Neuronal stem cell (in vitro differentiated cells): Measurements from ENCODE around the gene IFNL4.

Experiments
- DNase-seq: peaks from one replicate; pipeline ENCODE4 v3.0.0-alpha.2; 2013; ENCODE audit warnings: low spot score
- H2AFZ ChIP-seq: one replicate; pipeline ENCODE4 v1.6.1; 2013; ENCODE audit warnings: mild to moderate bottlenecking, low read length, inconsistent platforms
- H2AK5ac ChIP-seq: 2 replicates; pipeline ENCODE4 v1.6.1; 2013; ENCODE audit warnings: low read depth, mild to moderate bottlenecking, inconsistent platforms, low read length, moderate library complexity, mixed read lengths
- H2BK120ac ChIP-seq: 2 replicates; pipeline ENCODE4 v1.6.1; 2013; ENCODE audit warnings: low read depth, mild to moderate bottlenecking, inconsistent platforms, low read length, moderate library complexity, mixed read lengths
- H2BK12ac ChIP-seq: one replicate; pipeline ENCODE4 v1.6.1; 2013; ENCODE audit warnings: low read length, inconsistent platforms
- H2BK15ac ChIP-seq: 2 replicates; pipeline ENCODE4 v1.6.1; 2013; ENCODE audit warnings: mild to moderate bottlenecking, low read length, inconsistent platforms, mixed read lengths
- H2BK5ac ChIP-seq: one replicate; pipeline ENCODE4 v1.6.1; 2013; ENCODE audit warnings: inconsistent platforms, mild to moderate bottlenecking, low read length, moderate library complexity
- H3K14ac ChIP-seq: one replicate; pipeline ENCODE4 v1.6.1; 2013; ENCODE audit warnings: low read length, inconsistent platforms
- H3K18ac ChIP-seq: 2 replicates; pipeline ENCODE4 v1.6.1; 2013; ENCODE audit warnings: low read length, inconsistent platforms
- H3K23ac ChIP-seq: 2 replicates; pipeline ENCODE4 v1.6.1; 2013; ENCODE audit warnings: low read depth, mild to moderate bottlenecking, mixed read lengths, low read length, inconsistent platforms; ENCODE audit not compliant: poor library complexity
- H3K27ac ChIP-seq: replicated peaks from 3 replicates; pipeline ENCODE4 v1.5.1; 2013; ENCODE audit warnings: low read length, inconsistent platforms
- H3K27me3 ChIP-seq, 3 experiments: 2 replicates each; pipeline ENCODE4 v1.6.1; 2013; ENCODE audit warnings: low read length in 3 of 3, mild to moderate bottlenecking in 2 of 3, inconsistent platforms in 1 of 3, low read depth in 1 of 3, mixed read lengths in 1 of 3, moderate library complexity in 1 of 3; ENCODE audit not compliant: control insufficient read depth in 3 of 3, insufficient read depth in 3 of 3
- H3K36me3 ChIP-seq, 2 donors: replicated peaks in 1 of 2; 2 replicates each; pipeline ENCODE4 v1.6.1; 2013; ENCODE audit warnings: low read length in 2 of 2; ENCODE audit not compliant: control insufficient read depth in 2 of 2, insufficient read depth in 2 of 2
- H3K4ac ChIP-seq: 2 replicates; pipeline ENCODE4 v1.6.1; 2013; ENCODE audit warnings: inconsistent platforms, mild to moderate bottlenecking, low read length, moderate library complexity
- H3K4me1 ChIP-seq, 2 donors: 1 replicate in 1 of 2; 2 replicates in 1 of 2; pipeline ENCODE4 v1.6.1; 2013; ENCODE audit warnings: low read length in 2 of 2, low read depth in 1 of 2; ENCODE audit not compliant: control insufficient read depth in 2 of 2, insufficient read depth in 1 of 2
- H3K4me2 ChIP-seq: one replicate; pipeline ENCODE4 v1.6.1; 2013; ENCODE audit warnings: mild to moderate bottlenecking, low read length, inconsistent platforms; ENCODE audit not compliant: insufficient read depth, poor library complexity, severe bottlenecking
- H3K4me3 ChIP-seq, 2 donors: 2 replicates each; pipeline ENCODE4 v1.5.1; 2013; ENCODE audit warnings: low read length in 2 of 2, mild to moderate bottlenecking in 2 of 2, inconsistent platforms in 1 of 2, moderate library complexity in 1 of 2
- H3K79me1 ChIP-seq: one replicate; pipeline ENCODE4 v1.6.1; 2013; ENCODE audit warnings: low read depth, mild to moderate bottlenecking, inconsistent platforms, low read length, moderate library complexity
- H3K9ac ChIP-seq: one replicate; pipeline ENCODE4 v1.6.1; 2013; ENCODE audit warnings: mild to moderate bottlenecking, low read depth, low read length, inconsistent platforms; ENCODE audit not compliant: poor library complexity
- H3K9me3 ChIP-seq, 2 donors: replicated peaks in 1 of 2; 2 replicates each; pipeline versions ENCODE3 to v1.6.1; 2013; ENCODE audit warnings: low read length in 2 of 2, mild to moderate bottlenecking in 2 of 2, inconsistent platforms in 1 of 2, low read depth in 1 of 2, mixed read lengths in 1 of 2, moderate library complexity in 1 of 2; ENCODE audit not compliant: control insufficient read depth in 2 of 2, insufficient read depth in 1 of 2
- H4K8ac ChIP-seq: one replicate; pipeline ENCODE4 v1.6.1; 2013; ENCODE audit warnings: low read depth, mild to moderate bottlenecking, inconsistent platforms, low read length, moderate library complexity
- H4K91ac ChIP-seq: one replicate; pipeline ENCODE4 v1.6.1; 2013; ENCODE audit warnings: low read length, low read depth, mild to moderate bottlenecking, inconsistent platforms; ENCODE audit not compliant: poor library complexity
- WGBS, 2 donors: extraction: QIAGEN DNeasy Blood & Tissue Kit; methylation state at CpG; one replicate each; pipeline ENCODE4 v1.1.7; 2013; ENCODE audit warnings: missing lambda C conversion rate in 2 of 2, mixed read lengths in 1 of 2; ENCODE audit not compliant: insufficient read length in 2 of 2, insufficient replicate concordance in 1 of 2; ENCODE audit errors: extremely low coverage in 2 of 2; 5-methylcytosine and 5-hydroxymethylcytosine counted together

Gene IFNL4

GRCh38 chr19:39264306-39265290, 15.9 kb upstream of the IFNL4 start:
- H2AK5ac ChIP-seq, result peak overlapping the region; percentile 52

GRCh38 chr19:39263912-39264305, 15.3 kb upstream of the IFNL4 start:
- H3K4ac ChIP-seq, result no peak overlapping the region
- no peak for DNase-seq
- peaks cover 3 to 6% of the 10 kb centered on the region in 2 donors for H3K4me1 ChIP-seq
- H3K4me2 ChIP-seq, result peak overlapping the region; percentile 45
- no peak overlapping the region for H3K4me3 ChIP-seq
- peak overlapping the region; percentile 85 for H2AFZ ChIP-seq
- H2BK120ac ChIP-seq, result peak overlapping the region; percentile 61
- H3K23ac ChIP-seq, result peak overlapping the region; percentile 55
- H2BK5ac ChIP-seq, result peak overlapping the region; percentile 3
- H4K91ac ChIP-seq, result no peak overlapping the region
- H3K36me3 ChIP-seq, result no peaks in the 10 kb centered on the region
- peaks cover 25 to 58% (median 38%) of the 10 kb centered on the region in 3 experiments for H3K27me3 ChIP-seq
- H3K14ac ChIP-seq, result peak overlapping the region; percentile 89
- H4K8ac ChIP-seq, result peak overlapping the region; percentile 6
- no CpG with 5 or more reads among the region's 17 CpGs for WGBS, 2 donors
- H3K9ac ChIP-seq, result no peak overlapping the region
- peaks cover 2% of the 10 kb centered on the region for H3K79me1 ChIP-seq
- H2AK5ac ChIP-seq, result peak overlapping the region; percentile 19
- H3K27ac ChIP-seq, result no peak overlapping the region
- H3K9me3 ChIP-seq, result no peaks in the 10 kb centered on the region
- no peak overlapping the region for H2BK15ac ChIP-seq
- H2BK12ac ChIP-seq, result no peak overlapping the region
- peak overlapping the region; percentile 20 for H3K18ac ChIP-seq

More at GRCh38 chr19:39264306-39265290, 15.9 kb upstream of the IFNL4 start:
- Histone ChIP-seq H3K4me2 (peak overlapping the region; percentile 45), H3K27me3 (peaks cover 25 to 58% (median 38%) of the 10 kb centered on the region in 3 experiments), H2BK5ac (peak overlapping the region; percentile 3), H3K9ac (no peak overlapping the region), H3K4ac (no peak overlapping the region), H2AFZ (peak overlapping the region; percentile 85), H4K8ac (peak overlapping the region; percentile 17), H3K36me3 (no peaks in the 10 kb centered on the region), H2BK12ac (peak overlapping the region; percentile 3), H2BK120ac (peak overlapping the region; percentile 61), H3K9me3 (no peaks in the 10 kb centered on the region), H3K27ac (no peak overlapping the region), H3K4me1 (peaks cover 3 to 6% of the 10 kb centered on the region in 2 donors), H3K14ac (peak overlapping the region; percentile 89), H3K4me3 (peak overlapping the region in 1 of 2 donors; percentile 13), H3K79me1 (peaks cover 2% of the 10 kb centered on the region), H4K91ac (no peak overlapping the region), H3K23ac (peak overlapping the region; percentile 93), H3K18ac (peak overlapping the region; percentile 83), H2BK15ac (peak overlapping the region; percentile 49)
- WGBS, 2 donors, result no CpG with 5 or more reads among the region's 102 CpGs
- DNase-seq, result peak; percentile 27

DNA sequence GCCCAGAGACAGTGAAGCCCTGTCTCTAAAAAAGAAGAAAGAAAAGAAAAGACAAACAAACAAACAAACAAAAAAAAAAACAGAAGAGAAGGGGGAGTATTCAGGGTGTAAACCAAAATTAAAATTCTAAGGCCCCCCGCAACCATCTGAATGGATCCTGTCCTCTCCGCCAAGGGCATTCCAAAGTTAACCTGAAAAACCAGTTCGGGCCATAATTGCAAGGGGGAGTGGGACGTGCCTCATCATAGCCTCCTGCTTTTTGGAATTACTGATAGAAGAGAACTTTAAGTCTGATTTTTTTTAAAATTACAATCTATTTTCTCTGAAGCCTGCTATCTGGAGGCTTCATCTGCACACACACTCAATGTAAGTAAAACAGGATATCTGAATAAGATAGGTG, 13.8 kb upstream of the IFNL4 start:
- Histone ChIP-seq H3K23ac (no peak overlapping the region), H3K36me3 (no peaks in the 10 kb centered on the region), H2BK120ac (no peak overlapping the region), H3K18ac (no peak overlapping the region), H3K4me3 (no peak overlapping the region), H3K4me1 (peaks cover 6 to 9% of the 10 kb centered on the region in 2 donors), H4K91ac (no peak overlapping the region), H3K27ac (no peak overlapping the region), H2AK5ac (no peak overlapping the region), H3K9me3 (no peaks in the 10 kb centered on the region), H2AFZ (no peak overlapping the region), H2BK15ac (no peak overlapping the region), H3K14ac (no peak overlapping the region), H3K27me3 (peaks cover 25 to 56% (median 38%) of the 10 kb centered on the region in 3 experiments), H3K4me2 (no peak overlapping the region), H3K9ac (no peak overlapping the region), H2BK5ac (no peak overlapping the region), H3K79me1 (peaks cover 2% of the 10 kb centered on the region), H3K4ac (no peak overlapping the region), H4K8ac (no peak overlapping the region), H2BK12ac (no peak overlapping the region)
- DNase-seq, result no peak
- no CpG with 5 or more reads among the region's 4 CpGs for WGBS, 2 donors

DNA sequence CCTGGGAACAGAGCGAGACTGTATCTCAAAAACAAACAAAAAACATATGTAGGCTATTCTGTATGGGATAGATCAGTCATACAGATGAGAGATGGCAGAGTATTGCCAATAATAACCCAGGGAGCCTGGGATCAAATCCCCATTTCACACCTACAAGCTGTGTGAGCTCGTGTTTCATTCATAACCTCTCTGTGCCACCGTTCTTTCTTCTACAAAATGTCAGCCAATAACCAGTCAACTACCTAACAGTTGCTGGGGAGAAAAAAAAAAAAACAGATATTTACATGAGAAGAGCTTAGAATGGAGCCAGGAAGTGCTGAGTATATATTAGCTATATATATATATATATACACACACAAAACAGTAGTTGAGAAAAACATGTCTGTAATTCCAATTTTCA, 13.0 kb upstream of the IFNL4 start:
- no peaks in the 10 kb centered on the region for H3K9me3 ChIP-seq
- no peak overlapping the region for H2BK12ac ChIP-seq
- no peak overlapping the region for H3K27ac ChIP-seq
- no peak overlapping the region for H2AFZ ChIP-seq
- H3K4ac ChIP-seq, result no peak overlapping the region
- DNase-seq, result no peak
- H2BK5ac ChIP-seq, result no peak overlapping the region
- no peak overlapping the region for H4K91ac ChIP-seq
- peaks cover 25 to 54% (median 38%) of the 10 kb centered on the region in 3 experiments for H3K27me3 ChIP-seq
- no CpG with 5 or more reads among the region's 3 CpGs for WGBS, 2 donors
- peaks cover 2% of the 10 kb centered on the region for H3K79me1 ChIP-seq
- no peak overlapping the region for H3K9ac ChIP-seq
- H3K23ac ChIP-seq, result no peak overlapping the region
- no peak overlapping the region for H3K4me3 ChIP-seq
- H2BK15ac ChIP-seq, result no peak overlapping the region
- no peak overlapping the region for H3K18ac ChIP-seq
- no peak overlapping the region for H2BK120ac ChIP-seq
- no peak overlapping the region for H3K14ac ChIP-seq
- no peak overlapping the region for H3K4me2 ChIP-seq
- H3K36me3 ChIP-seq, result no peaks in the 10 kb centered on the region
- no peak overlapping the region for H4K8ac ChIP-seq
- no peak overlapping the region for H2AK5ac ChIP-seq
- H3K4me1 ChIP-seq, result peaks cover 6 to 9% of the 10 kb centered on the region in 2 donors
